Cardiac ventricle fibroblast (primary cell): ENCODE measurements around the gene RDH14. TPM values are rescaled to one million over a fixed set of nuclear protein-coding genes. Genes with fewer than 3 reads are reported as not detected.

Experiments used
- total RNA-seq: library from RNA; depleted of rRNA; stranded (reverse); fragments of >200 nt; gene quantifications from 2 replicates; pipeline ENCODE4 v1.2.3, GENCODE V29; 2015

Gene RDH14, protein sequence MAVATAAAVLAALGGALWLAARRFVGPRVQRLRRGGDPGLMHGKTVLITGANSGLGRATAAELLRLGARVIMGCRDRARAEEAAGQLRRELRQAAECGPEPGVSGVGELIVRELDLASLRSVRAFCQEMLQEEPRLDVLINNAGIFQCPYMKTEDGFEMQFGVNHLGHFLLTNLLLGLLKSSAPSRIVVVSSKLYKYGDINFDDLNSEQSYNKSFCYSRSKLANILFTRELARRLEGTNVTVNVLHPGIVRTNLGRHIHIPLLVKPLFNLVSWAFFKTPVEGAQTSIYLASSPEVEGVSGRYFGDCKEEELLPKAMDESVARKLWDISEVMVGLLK
- 38.1 and 39.5 TPM in 2 replicates for total RNA-seq

DNA sequence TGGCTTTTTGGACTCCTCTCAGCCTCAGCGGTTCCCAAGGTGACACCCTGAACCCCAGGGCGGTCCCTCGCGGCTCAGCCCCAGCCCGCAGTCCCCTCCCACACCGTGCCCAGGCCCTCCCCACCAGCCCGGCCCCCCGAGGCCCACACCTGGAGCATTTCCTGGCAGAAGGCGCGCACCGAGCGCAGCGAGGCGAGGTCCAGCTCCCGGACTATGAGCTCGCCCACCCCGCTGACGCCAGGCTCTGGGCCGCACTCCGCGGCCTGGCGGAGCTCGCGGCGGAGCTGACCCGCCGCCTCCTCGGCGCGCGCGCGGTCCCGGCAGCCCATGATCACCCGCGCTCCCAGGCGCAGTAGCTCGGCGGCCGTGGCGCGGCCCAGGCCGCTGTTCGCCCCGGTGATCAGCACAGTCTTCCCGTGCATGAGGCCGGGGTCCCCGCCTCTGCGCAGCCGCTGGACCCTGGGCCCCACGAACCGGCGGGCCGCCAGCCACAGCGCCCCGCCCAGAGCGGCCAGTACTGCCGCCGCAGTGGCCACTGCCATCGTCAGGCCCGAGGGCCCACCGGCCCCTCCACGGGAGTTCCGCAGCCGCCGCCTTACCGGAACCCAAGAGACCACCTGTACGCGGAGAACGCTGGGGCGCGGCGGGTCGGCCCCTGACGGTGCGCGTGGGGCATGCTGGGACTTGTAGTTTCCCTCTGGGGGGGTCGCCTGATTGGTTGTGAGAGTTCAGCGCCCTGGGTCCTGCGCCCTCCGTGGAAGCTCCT is at the start of gene RDH14:
TSS of gene RDH14 (minus strand) at position 623 of the 766 bp plus-strand sequence. CDS start at position 542, 81 bp downstream.

DNA sequence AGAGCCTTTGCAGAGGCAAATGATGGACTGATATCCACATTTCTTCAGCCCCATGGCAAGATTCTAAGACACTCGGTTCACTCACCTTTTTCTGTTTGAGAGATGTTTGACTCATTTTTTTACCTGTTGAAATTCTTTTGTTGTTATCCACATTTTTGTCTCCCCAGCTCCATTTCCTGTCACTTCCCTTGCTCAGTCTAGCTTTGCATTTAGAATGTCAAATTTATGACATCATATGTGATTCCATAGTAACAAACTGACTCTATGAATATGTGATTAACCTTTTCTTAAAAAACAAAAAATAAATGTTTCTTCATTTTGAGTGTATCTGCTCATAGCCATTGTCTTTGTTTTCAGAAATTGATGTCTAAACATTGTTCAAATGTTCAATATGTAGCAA is 28.9 kb upstream of the RDH14 start, which contains the start of gene NT5C1B:
TSS of gene NT5C1B (minus strand) at position 216 of the 400 bp plus-strand sequence. CDS start at position 115, 101 bp downstream.

Other genes starting within 250 kb of the RDH14 start
- 0.10 TPM in 1 of 2 replicates, not detected in the other for gene NT5C1B, start 28.9 kb upstream of the RDH14 start, total RNA-seq